ENCODE measurements around the gene DHX35.
A peak's percentile ranks its signal among the peaks of the same experiment; 100 is the strongest.

DHX35 gene

DNA sequence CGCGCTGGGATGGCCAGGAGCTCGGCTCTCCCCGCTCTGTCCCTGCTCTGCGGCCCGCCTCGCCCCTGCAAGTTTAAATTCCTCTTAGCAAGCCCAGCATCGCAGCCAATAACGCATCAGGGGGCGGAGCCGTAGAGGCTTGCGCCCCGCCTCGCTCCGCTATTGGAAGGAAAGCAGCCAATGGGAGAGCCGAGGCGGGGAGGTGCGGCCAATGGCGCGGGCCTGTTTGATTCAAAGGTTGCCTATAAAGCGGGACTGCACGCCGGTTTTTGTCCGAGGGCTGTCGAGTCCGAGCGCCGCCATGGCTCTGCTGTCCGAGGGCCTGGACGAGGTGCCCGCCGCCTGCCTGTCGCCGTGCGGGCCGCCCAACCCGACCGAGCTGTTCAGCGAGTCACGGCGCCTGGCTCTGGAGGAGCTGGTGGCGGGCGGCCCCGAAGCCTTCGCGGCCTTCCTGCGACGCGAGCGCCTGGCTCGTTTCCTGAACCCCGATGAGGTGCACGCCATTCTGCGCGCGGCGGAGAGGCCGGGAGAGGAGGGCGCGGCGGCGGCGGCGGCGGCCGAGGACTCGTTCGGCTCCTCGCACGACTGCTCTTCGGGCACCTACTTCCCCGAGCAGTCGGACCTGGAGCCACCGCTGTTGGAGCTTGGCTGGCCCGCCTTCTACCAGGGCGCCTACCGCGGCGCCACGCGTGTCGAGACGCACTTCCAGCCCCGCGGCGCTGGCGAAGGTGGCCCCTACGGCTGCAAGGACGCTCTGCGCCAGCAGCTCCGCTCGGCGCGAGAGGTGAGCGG, 35.8 kb upstream of the DHX35 start, which contains the start of gene FAM83D:
FAM83D (plus strand) TSS at position 276 of the 792 bp plus-strand sequence; CDS start at position 302, 26 bp downstream.
- peak; percentile 93 for ATAC-seq
- TF ChIP-seq ZFP3 (CRISPR knock-in tag; IDR thresholded peaks at IDR 0.05): no peak
- no peak for TF ChIP-seq CSDC2 (CRISPR knock-in tag; IDR thresholded peaks at IDR 0.05)
- TF ChIP-seq GLIS3 (CRISPR knock-in tag; IDR thresholded peaks at IDR 0.05): no peak
- TF ChIP-seq ARNTL (CRISPR knock-in tag; IDR thresholded peaks at IDR 0.05; ENCODE audit: borderline replicate concordance, low read depth): no peak
- no peak for TF ChIP-seq ZNF70 (CRISPR knock-in tag; IDR thresholded peaks at IDR 0.05)
- no peak for TF ChIP-seq ESRRG (CRISPR knock-in tag; IDR thresholded peaks at IDR 0.05)
- TF ChIP-seq OSR1 (CRISPR knock-in tag; IDR thresholded peaks at IDR 0.05): no peak
- TF ChIP-seq BACH2 (CRISPR knock-in tag; IDR thresholded peaks at IDR 0.05; ENCODE audit: borderline replicate concordance): no peak
- TF ChIP-seq, protein P1, sequence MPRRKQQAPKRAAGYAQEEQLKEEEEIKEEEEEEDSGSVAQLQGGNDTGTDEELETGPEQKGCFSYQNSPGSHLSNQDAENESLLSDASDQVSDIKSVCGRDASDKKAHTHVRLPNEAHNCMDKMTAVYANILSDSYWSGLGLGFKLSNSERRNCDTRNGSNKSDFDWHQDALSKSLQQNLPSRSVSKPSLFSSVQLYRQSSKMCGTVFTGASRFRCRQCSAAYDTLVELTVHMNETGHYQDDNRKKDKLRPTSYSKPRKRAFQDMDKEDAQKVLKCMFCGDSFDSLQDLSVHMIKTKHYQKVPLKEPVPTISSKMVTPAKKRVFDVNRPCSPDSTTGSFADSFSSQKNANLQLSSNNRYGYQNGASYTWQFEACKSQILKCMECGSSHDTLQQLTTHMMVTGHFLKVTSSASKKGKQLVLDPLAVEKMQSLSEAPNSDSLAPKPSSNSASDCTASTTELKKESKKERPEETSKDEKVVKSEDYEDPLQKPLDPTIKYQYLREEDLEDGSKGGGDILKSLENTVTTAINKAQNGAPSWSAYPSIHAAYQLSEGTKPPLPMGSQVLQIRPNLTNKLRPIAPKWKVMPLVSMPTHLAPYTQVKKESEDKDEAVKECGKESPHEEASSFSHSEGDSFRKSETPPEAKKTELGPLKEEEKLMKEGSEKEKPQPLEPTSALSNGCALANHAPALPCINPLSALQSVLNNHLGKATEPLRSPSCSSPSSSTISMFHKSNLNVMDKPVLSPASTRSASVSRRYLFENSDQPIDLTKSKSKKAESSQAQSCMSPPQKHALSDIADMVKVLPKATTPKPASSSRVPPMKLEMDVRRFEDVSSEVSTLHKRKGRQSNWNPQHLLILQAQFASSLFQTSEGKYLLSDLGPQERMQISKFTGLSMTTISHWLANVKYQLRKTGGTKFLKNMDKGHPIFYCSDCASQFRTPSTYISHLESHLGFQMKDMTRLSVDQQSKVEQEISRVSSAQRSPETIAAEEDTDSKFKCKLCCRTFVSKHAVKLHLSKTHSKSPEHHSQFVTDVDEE (CRISPR knock-in tag; IDR thresholded peaks at IDR 0.05): no peak
- no peak for TF ChIP-seq ISL1 (CRISPR knock-in tag; IDR thresholded peaks at IDR 0.05)
- TF ChIP-seq, protein P2, sequence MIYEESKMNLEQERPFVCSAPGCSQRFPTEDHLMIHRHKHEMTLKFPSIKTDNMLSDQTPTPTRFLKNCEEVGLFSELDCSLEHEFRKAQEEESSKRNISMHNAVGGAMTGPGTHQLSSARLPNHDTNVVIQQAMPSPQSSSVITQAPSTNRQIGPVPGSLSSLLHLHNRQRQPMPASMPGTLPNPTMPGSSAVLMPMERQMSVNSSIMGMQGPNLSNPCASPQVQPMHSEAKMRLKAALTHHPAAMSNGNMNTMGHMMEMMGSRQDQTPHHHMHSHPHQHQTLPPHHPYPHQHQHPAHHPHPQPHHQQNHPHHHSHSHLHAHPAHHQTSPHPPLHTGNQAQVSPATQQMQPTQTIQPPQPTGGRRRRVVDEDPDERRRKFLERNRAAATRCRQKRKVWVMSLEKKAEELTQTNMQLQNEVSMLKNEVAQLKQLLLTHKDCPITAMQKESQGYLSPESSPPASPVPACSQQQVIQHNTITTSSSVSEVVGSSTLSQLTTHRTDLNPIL (CRISPR knock-in tag; IDR thresholded peaks at IDR 0.05; ENCODE audit: low read depth): no peak
- no peak for TF ChIP-seq ZFP30 (CRISPR knock-in tag; IDR thresholded peaks at IDR 0.05)
- TF ChIP-seq ZNF8 (CRISPR knock-in tag; IDR thresholded peaks at IDR 0.05): no peak
- TF ChIP-seq ZC3H10 (CRISPR knock-in tag; IDR thresholded peaks at IDR 0.05): no peak
- no peak for TF ChIP-seq SNAI2 (CRISPR knock-in tag; IDR thresholded peaks at IDR 0.05)
- no peak for TF ChIP-seq TOX (CRISPR knock-in tag; IDR thresholded peaks at IDR 0.05; ENCODE audit: borderline replicate concordance)
- TF ChIP-seq, protein P3, sequence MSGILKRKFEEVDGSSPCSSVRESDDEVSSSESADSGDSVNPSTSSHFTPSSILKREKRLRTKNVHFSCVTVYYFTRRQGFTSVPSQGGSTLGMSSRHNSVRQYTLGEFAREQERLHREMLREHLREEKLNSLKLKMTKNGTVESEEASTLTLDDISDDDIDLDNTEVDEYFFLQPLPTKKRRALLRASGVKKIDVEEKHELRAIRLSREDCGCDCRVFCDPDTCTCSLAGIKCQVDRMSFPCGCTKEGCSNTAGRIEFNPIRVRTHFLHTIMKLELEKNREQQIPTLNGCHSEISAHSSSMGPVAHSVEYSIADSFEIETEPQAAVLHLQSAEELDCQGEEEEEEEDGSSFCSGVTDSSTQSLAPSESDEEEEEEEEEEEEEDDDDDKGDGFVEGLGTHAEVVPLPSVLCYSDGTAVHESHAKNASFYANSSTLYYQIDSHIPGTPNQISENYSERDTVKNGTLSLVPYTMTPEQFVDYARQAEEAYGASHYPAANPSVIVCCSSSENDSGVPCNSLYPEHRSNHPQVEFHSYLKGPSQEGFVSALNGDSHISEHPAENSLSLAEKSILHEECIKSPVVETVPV (CRISPR knock-in tag; IDR thresholded peaks at IDR 0.05): no peak

DNA sequence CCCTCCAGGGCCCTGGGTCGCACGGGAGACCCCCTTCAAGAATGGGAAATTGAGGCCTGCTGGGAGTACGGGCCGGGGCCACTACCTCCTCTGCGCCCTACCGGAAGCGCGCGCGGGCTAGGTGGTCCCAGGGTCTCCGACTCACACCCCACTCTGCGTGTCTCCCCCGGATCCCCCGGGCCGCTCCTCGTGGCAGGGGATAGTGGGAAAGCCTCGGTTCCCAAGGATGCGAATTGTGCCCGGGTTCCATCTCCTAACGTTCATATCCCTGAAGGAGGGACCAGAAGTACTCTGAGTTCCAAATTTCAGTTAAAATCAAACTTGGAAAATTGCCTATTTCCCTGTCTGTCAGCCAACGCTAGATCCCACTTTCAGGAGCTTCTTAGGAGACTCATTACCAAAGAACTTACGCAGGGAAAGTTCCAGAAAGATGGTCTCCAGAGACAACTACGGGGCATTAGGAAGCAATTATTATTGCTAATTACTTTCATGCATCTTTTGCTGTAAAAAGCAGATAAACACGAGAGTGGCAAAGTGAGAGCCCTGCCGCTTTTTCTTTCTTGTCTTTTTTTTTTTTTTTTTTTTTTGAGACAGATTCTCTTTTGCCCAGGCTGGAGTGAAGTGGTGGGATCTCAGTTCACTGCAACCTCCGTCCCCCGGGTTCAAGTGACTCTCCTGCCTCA, 35.1 kb upstream of the DHX35 start:
- ATAC-seq: no peak; the same call in 2 of the 3 replicates
- no peak for TF ChIP-seq OSR1 (CRISPR knock-in tag; IDR thresholded peaks at IDR 0.05)
- no peak for TF ChIP-seq ISL1 (CRISPR knock-in tag; IDR thresholded peaks at IDR 0.05)
- no peak for TF ChIP-seq CSDC2 (CRISPR knock-in tag; IDR thresholded peaks at IDR 0.05)
- TF ChIP-seq ZNF70 (CRISPR knock-in tag; IDR thresholded peaks at IDR 0.05): no peak
- no peak for TF ChIP-seq RARB (CRISPR knock-in tag; IDR thresholded peaks at IDR 0.05)
- no peak for TF ChIP-seq ZNF565 (CRISPR knock-in tag; conservative IDR thresholded peaks at IDR 0.05; ENCODE audit: low read depth)
- TF ChIP-seq, protein P3 (CRISPR knock-in tag; IDR thresholded peaks at IDR 0.05): no peak
- no peak for TF ChIP-seq BACH2 (CRISPR knock-in tag; IDR thresholded peaks at IDR 0.05; ENCODE audit: borderline replicate concordance)
- no peak for TF ChIP-seq ZFP30 (CRISPR knock-in tag; IDR thresholded peaks at IDR 0.05)
- TF ChIP-seq, protein P4, sequence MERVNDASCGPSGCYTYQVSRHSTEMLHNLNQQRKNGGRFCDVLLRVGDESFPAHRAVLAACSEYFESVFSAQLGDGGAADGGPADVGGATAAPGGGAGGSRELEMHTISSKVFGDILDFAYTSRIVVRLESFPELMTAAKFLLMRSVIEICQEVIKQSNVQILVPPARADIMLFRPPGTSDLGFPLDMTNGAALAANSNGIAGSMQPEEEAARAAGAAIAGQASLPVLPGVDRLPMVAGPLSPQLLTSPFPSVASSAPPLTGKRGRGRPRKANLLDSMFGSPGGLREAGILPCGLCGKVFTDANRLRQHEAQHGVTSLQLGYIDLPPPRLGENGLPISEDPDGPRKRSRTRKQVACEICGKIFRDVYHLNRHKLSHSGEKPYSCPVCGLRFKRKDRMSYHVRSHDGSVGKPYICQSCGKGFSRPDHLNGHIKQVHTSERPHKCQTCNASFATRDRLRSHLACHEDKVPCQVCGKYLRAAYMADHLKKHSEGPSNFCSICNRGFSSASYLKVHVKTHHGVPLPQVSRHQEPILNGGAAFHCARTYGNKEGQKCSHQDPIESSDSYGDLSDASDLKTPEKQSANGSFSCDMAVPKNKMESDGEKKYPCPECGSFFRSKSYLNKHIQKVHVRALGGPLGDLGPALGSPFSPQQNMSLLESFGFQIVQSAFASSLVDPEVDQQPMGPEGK (CRISPR knock-in tag; IDR thresholded peaks at IDR 0.05; ENCODE audit: borderline replicate concordance): no peak
- TF ChIP-seq, protein P2 (CRISPR knock-in tag; IDR thresholded peaks at IDR 0.05; ENCODE audit: low read depth): no peak
